Measurements from ENCODE around the gene NAT16. TPM values are rescaled to one million over a fixed set of nuclear protein-coding genes. Genes with fewer than 3 reads are reported as not detected.

Gene NAT16
- total and polyA plus RNA-seq, 2 of the 13 experiments (the other 11 are each of a cell fraction or from before 2014, with no cell fraction given) = 0.04 TPM; not detected in 1

GRCh38 chr7:101121991-101122932 is 57.8 kb downstream of the NAT16 start (continued):
- TF ChIP-seq NFYB (CRISPR knock-in tag; IDR thresholded peaks at IDR 0.05) = no peak
- no peak for TF ChIP-seq EHMT2 (IDR thresholded peaks at IDR 0.05; ENCODE audit: borderline replicate concordance, low read depth, low read length)
- no peak for TF ChIP-seq NKX3-1 (CRISPR knock-in tag; IDR thresholded peaks at IDR 0.05)
- TF ChIP-seq ZSCAN22 (CRISPR knock-in tag; IDR thresholded peaks at IDR 0.05) = no peak
- no peak for TF ChIP-seq TAF15 (IDR thresholded peaks at IDR 0.05; ENCODE audit: low read depth, low read length, poor library complexity, severe bottlenecking)
- TF ChIP-seq SOX13 (IDR thresholded peaks at IDR 0.05) = no peak
- TF ChIP-seq SOX13 (CRISPR knock-in tag; conservative IDR thresholded peaks at IDR 0.05 in 1 of 2, IDR thresholded peaks at IDR 0.05 in 1 of 2) = peak in 1 of 2 experiments; percentile 66; a peak in 2 of 4 replicates
- TF ChIP-seq SIN3B (IDR thresholded peaks at IDR 0.05; ENCODE audit: low read length) = no peak
- TF ChIP-seq ZKSCAN1 (IDR thresholded peaks at IDR 0.05; ENCODE audit: low read length) = no peak
- no peak for TF ChIP-seq ZNF629 (CRISPR knock-in tag; conservative IDR thresholded peaks at IDR 0.05)
- TF ChIP-seq MIER3 (CRISPR knock-in tag; IDR thresholded peaks at IDR 0.05; ENCODE audit: borderline replicate concordance) = no peak
- no peak for TF ChIP-seq ZNF354B (CRISPR knock-in tag; IDR thresholded peaks at IDR 0.05)
- TF ChIP-seq MYNN (CRISPR knock-in tag; IDR thresholded peaks at IDR 0.05; ENCODE audit: low read depth) = no peak
- TF ChIP-seq ZNF572 (CRISPR knock-in tag; IDR thresholded peaks at IDR 0.05) = no peak
- TF ChIP-seq ZBTB4 (CRISPR knock-in tag; IDR thresholded peaks at IDR 0.05; ENCODE audit: borderline replicate concordance) = no peak
- TF ChIP-seq KIAA2018 (CRISPR knock-in tag; IDR thresholded peaks at IDR 0.05; ENCODE audit: borderline replicate concordance) = no peak
- no peak for TF ChIP-seq RBM22 (optimal IDR thresholded peaks at IDR 0.05; ENCODE audit: low read length)
